ENCODE measurements around the gene HSPBP1. TPM values are rescaled to one million over a fixed set of nuclear protein-coding genes. Genes with fewer than 3 reads are reported as not detected.

Gene HSPBP1
- polyA plus RNA-seq, 1 donor from 2014 or later = 61.1 TPM

- Histone ChIP-seq H3K79me2 (replicated peaks; ENCODE audit: insufficient read depth, low read length) (peaks cover 8% of the 10 kb centered on the region), H3K9me2 (ENCODE audit: insufficient read depth, low read length) (no peaks in the 10 kb centered on the region), H3F3A (ENCODE audit: insufficient read depth, low read length, poor library complexity, severe bottlenecking) (no peaks in the 10 kb centered on the region), H3K27ac (ENCODE audit: low read length) (no peak overlapping the region), H2AFZ (ENCODE audit: low read depth, low read length) (no peak overlapping the region), H4K20me1 (ENCODE audit: insufficient read depth) (no peaks in the 10 kb centered on the region), H3K4me2 (ENCODE audit: low read length) (no peak overlapping the region), H3K27me3 (ENCODE audit: insufficient read depth, low read depth, low read length) (no peaks in the 10 kb centered on the region), H3K9ac (ENCODE audit: low read length) (no peak overlapping the region), H3K36me3 (ENCODE audit: insufficient read depth, low read length) (no peaks in the 10 kb centered on the region), H3K9me3 (ENCODE audit: low read length) (no peaks in the 10 kb centered on the region), H3K4me3 (ENCODE audit: low read length) (no peak overlapping the region)
- TF ChIP-seq, protein P1, sequence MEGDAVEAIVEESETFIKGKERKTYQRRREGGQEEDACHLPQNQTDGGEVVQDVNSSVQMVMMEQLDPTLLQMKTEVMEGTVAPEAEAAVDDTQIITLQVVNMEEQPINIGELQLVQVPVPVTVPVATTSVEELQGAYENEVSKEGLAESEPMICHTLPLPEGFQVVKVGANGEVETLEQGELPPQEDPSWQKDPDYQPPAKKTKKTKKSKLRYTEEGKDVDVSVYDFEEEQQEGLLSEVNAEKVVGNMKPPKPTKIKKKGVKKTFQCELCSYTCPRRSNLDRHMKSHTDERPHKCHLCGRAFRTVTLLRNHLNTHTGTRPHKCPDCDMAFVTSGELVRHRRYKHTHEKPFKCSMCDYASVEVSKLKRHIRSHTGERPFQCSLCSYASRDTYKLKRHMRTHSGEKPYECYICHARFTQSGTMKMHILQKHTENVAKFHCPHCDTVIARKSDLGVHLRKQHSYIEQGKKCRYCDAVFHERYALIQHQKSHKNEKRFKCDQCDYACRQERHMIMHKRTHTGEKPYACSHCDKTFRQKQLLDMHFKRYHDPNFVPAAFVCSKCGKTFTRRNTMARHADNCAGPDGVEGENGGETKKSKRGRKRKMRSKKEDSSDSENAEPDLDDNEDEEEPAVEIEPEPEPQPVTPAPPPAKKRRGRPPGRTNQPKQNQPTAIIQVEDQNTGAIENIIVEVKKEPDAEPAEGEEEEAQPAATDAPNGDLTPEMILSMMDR (IDR thresholded peaks at IDR 0.05; ENCODE audit: poor library complexity, severe bottlenecking) = no peak
- TF ChIP-seq, protein P2, sequence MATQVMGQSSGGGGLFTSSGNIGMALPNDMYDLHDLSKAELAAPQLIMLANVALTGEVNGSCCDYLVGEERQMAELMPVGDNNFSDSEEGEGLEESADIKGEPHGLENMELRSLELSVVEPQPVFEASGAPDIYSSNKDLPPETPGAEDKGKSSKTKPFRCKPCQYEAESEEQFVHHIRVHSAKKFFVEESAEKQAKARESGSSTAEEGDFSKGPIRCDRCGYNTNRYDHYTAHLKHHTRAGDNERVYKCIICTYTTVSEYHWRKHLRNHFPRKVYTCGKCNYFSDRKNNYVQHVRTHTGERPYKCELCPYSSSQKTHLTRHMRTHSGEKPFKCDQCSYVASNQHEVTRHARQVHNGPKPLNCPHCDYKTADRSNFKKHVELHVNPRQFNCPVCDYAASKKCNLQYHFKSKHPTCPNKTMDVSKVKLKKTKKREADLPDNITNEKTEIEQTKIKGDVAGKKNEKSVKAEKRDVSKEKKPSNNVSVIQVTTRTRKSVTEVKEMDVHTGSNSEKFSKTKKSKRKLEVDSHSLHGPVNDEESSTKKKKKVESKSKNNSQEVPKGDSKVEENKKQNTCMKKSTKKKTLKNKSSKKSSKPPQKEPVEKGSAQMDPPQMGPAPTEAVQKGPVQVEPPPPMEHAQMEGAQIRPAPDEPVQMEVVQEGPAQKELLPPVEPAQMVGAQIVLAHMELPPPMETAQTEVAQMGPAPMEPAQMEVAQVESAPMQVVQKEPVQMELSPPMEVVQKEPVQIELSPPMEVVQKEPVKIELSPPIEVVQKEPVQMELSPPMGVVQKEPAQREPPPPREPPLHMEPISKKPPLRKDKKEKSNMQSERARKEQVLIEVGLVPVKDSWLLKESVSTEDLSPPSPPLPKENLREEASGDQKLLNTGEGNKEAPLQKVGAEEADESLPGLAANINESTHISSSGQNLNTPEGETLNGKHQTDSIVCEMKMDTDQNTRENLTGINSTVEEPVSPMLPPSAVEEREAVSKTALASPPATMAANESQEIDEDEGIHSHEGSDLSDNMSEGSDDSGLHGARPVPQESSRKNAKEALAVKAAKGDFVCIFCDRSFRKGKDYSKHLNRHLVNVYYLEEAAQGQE (IDR thresholded peaks at IDR 0.05; ENCODE audit: borderline replicate concordance) = no peak
- TF ChIP-seq MXI1 (conservative IDR thresholded peaks at IDR 0.05; ENCODE audit: poor library complexity, severe bottlenecking) = no peak
- TF ChIP-seq TAF1 (IDR thresholded peaks at IDR 0.05; ENCODE audit: low read depth) = no peak
Measured at GRCh38 chr19:55262359-55262758, 17.6 kb downstream of the HSPBP1 start.

DNA sequence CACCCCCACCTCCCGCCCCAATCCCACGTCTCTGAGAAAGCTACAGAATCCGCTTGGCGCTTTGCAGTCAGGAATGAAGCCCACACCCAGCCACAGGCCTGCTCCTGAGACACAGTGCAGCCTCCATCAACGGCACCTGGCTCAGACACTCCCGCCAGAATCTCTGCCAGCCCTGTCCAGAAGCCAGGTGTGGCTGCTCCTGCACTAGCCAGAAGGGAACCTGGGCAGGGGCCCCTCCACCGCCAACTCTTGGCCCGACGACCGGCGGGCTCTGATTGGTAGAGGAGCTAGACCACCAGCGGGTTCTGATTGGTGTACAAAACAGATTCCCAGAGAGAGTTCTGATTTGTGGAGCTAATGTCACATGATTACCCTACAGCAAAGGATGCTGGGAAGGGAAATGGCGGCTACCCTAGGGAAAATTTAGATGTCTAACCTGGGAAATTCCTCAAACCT lies 18.2 kb downstream of the HSPBP1 start:
- Histone ChIP-seq H3F3A (ENCODE audit: insufficient read depth, low read length, poor library complexity, severe bottlenecking) (no peaks in the 10 kb centered on the region), H3K9ac (ENCODE audit: low read length) (no peak overlapping the region), H3K27me3 (ENCODE audit: insufficient read depth, low read depth, low read length) (no peaks in the 10 kb centered on the region), H3K27ac (ENCODE audit: low read length) (no peak overlapping the region), H3K4me2 (ENCODE audit: low read length) (no peak overlapping the region), H3K36me3 (ENCODE audit: insufficient read depth, low read length) (no peaks in the 10 kb centered on the region), H3K9me2 (ENCODE audit: insufficient read depth, low read length) (no peaks in the 10 kb centered on the region), H4K20me1 (ENCODE audit: insufficient read depth) (peaks cover 2% of the 10 kb centered on the region), H3K4me3 (ENCODE audit: low read length) (no peak overlapping the region), H2AFZ (ENCODE audit: low read depth, low read length) (no peak overlapping the region), H3K9me3 (ENCODE audit: low read length) (no peaks in the 10 kb centered on the region), H3K79me2 (replicated peaks; ENCODE audit: insufficient read depth, low read length) (peaks cover 15% of the 10 kb centered on the region)
- TF ChIP-seq EP300 (conservative IDR thresholded peaks at IDR 0.05; ENCODE audit: poor library complexity, severe bottlenecking) (no peak), EZH2 (IDR thresholded peaks at IDR 0.05; ENCODE audit: borderline replicate concordance, insufficient read depth, low read length, poor library complexity, severe bottlenecking) (no peak), SMC3 (conservative IDR thresholded peaks at IDR 0.05; ENCODE audit: poor library complexity) (no peak), MXI1 (conservative IDR thresholded peaks at IDR 0.05; ENCODE audit: poor library complexity, severe bottlenecking) (no peak), RAD21 (conservative IDR thresholded peaks at IDR 0.05) (no peak), TAF1 (IDR thresholded peaks at IDR 0.05; ENCODE audit: low read depth) (no peak), POLR2AphosphoS5 (IDR thresholded peaks at IDR 0.05) (no peak)
- TF ChIP-seq, protein P1 (IDR thresholded peaks at IDR 0.05; ENCODE audit: poor library complexity, severe bottlenecking) = no peak
- TF ChIP-seq, protein P2 (IDR thresholded peaks at IDR 0.05; ENCODE audit: borderline replicate concordance) = no peak

Measured in neural cell (in vitro differentiated cells).